ENCODE results near the gene CRABP1.

GRCh38 chr15:78364233-78364632, 24.1 kb downstream of the CRABP1 start:
- no peak for TF ChIP-seq CTCF (IDR thresholded peaks at IDR 0.05)
- no peak for TF ChIP-seq POLR2A (IDR thresholded peaks at IDR 0.05)
